Superior temporal gyrus (tissue), 1 donor: ENCODE data around the gene DUSP7.

Experiments
- DNase-seq: peaks from one replicate; pipeline ENCODE4 v3.0.0-alpha.2; 2016; ENCODE audit errors: extremely low spot score

DUSP7 gene

GRCh38 chr3:52068730-52069129 lies 12.4 kb upstream of the DUSP7 start:
- no peak for DNase-seq

- no peak for DNase-seq
These were observed 11.7 kb upstream of the DUSP7 start for GRCh38 chr3:52068055-52068571.

GRCh38 chr3:52067526-52067925 lies 11.2 kb upstream of the DUSP7 start:
- DNase-seq = no peak

- no peak for DNase-seq
These were observed 10.7 kb upstream of the DUSP7 start for GRCh38 chr3:52067046-52067445.

- no peak for DNase-seq
These were observed 8.9 kb upstream of the DUSP7 start for GRCh38 chr3:52065264-52065756.

GRCh38 chr3:52064561-52064960 lies 8.2 kb upstream of the DUSP7 start:
- DNase-seq = no peak

GRCh38 chr3:52063026-52063723 lies 6.8 kb upstream of the DUSP7 start:
- no peak for DNase-seq

GRCh38 chr3:52062505-52062904 lies 6.1 kb upstream of the DUSP7 start:
- no peak for DNase-seq

- DNase-seq = no peak
These were observed 4.9 kb upstream of the DUSP7 start for GRCh38 chr3:52061121-52061910.

GRCh38 chr3:52059781-52060180 lies 3.4 kb upstream of the DUSP7 start:
- DNase-seq = no peak

- DNase-seq = no peak
These were observed 1.6 kb upstream of the DUSP7 start for GRCh38 chr3:52057812-52058495.

- peak; percentile 100 for DNase-seq
These were observed 819 bp upstream of the DUSP7 start for GRCh38 chr3:52056968-52057811.

GRCh38 chr3:52055537-52056351 lies 627 bp downstream of the DUSP7 start:
- DNase-seq = no peak

GRCh38 chr3:52054661-52055511 lies 1.5 kb downstream of the DUSP7 start:
- DNase-seq = no peak

- DNase-seq = peak; percentile 78
These were observed 2.8 kb downstream of the DUSP7 start for GRCh38 chr3:52053307-52054304.

GRCh38 chr3:52052831-52053306 lies 3.5 kb downstream of the DUSP7 start:
- DNase-seq = peak; percentile 83

- DNase-seq = no peak
These were observed 4.9 kb downstream of the DUSP7 start for GRCh38 chr3:52051444-52051843.

- no peak for DNase-seq
These were observed 5.8 kb downstream of the DUSP7 start for GRCh38 chr3:52050571-52050970.
